ENCODE measurements around the gene VCAN. TPM values are rescaled to one million over a fixed set of nuclear protein-coding genes. Genes with fewer than 3 reads are reported as not detected.

Gene VCAN
- total RNA-seq, 2 experiments from 2014 or later: under 0.01 TPM; not detected in 1

- no peaks in the 10 kb centered on the region for H4K20me1 ChIP-seq (ENCODE audit: insufficient read depth, low read length)
- H3K36me3 ChIP-seq (ENCODE audit: insufficient read depth, low read length): no peaks in the 10 kb centered on the region
- no peaks in the 10 kb centered on the region for H3K79me2 ChIP-seq (ENCODE audit: insufficient read depth, low read depth, low read length)
- ChIA-PET CTCF (ENCODE audit: unreplicated experiment) (no interaction called here), POLR2A (interaction anchor here (0.6 kb wide), 1 partner anchor 1580 kb away, joined by 3 read pairs; no protein-coding TSS in a partner anchor)
- no peak overlapping the region for H3K4me3 ChIP-seq (ENCODE audit: low read depth, low read length, poor library complexity, severe bottlenecking)
- H3K4me1 ChIP-seq (ENCODE audit: insufficient read depth, low read length, poor library complexity, severe bottlenecking): no peaks in the 10 kb centered on the region
- intact Hi-C loops (cut with micrococcal nuclease; ENCODE audit: unreplicated experiment): no loop called here
- no peak for DNase-seq (ENCODE audit: low spot score)
- H3K9me3 ChIP-seq (ENCODE audit: low read length): no peaks in the 10 kb centered on the region
- no peak overlapping the region for H2AFZ ChIP-seq (ENCODE audit: low read length)
- TF ChIP-seq EZH2phosphoT487 (IDR thresholded peaks at IDR 0.05; ENCODE audit: borderline replicate concordance, low read depth, low read length): no peak
- TF ChIP-seq CTCF (conservative IDR thresholded peaks at IDR 0.05; ENCODE audit: low read length): no peak
- no peak overlapping the region for H3K27ac ChIP-seq (ENCODE audit: low read depth, low read length, poor library complexity, severe bottlenecking)
- no peak overlapping the region for H3K4me2 ChIP-seq (ENCODE audit: low read length)
- no peaks in the 10 kb centered on the region for H3K9me2 ChIP-seq (ENCODE audit: insufficient read depth, low read length)
- BruUV-seq (replicated peaks): no TSS peak
These were observed 35.9 kb downstream of the VCAN start for GRCh38 chr5:83507431-83507830.

GRCh38 chr5:83509540-83509939 is 38.0 kb downstream of the VCAN start:
- Histone ChIP-seq H3K9me2 (ENCODE audit: insufficient read depth, low read length) (no peaks in the 10 kb centered on the region), H3K4me1 (ENCODE audit: insufficient read depth, low read length, poor library complexity, severe bottlenecking) (no peaks in the 10 kb centered on the region), H3K9me3 (ENCODE audit: low read length) (no peaks in the 10 kb centered on the region), H4K20me1 (ENCODE audit: insufficient read depth, low read length) (no peaks in the 10 kb centered on the region), H3K4me3 (ENCODE audit: low read depth, low read length, poor library complexity, severe bottlenecking) (no peak overlapping the region), H3K36me3 (ENCODE audit: insufficient read depth, low read length) (no peaks in the 10 kb centered on the region), H3K27ac (ENCODE audit: low read depth, low read length, poor library complexity, severe bottlenecking) (no peak overlapping the region), H3K4me2 (ENCODE audit: low read length) (no peak overlapping the region), H2AFZ (ENCODE audit: low read length) (no peak overlapping the region), H3K79me2 (ENCODE audit: insufficient read depth, low read depth, low read length) (no peaks in the 10 kb centered on the region)
- TF ChIP-seq EZH2phosphoT487 (IDR thresholded peaks at IDR 0.05; ENCODE audit: borderline replicate concordance, low read depth, low read length): no peak
- no peak for TF ChIP-seq CTCF (conservative IDR thresholded peaks at IDR 0.05; ENCODE audit: low read length)
- ChIA-PET POLR2A (no interaction called here), CTCF (ENCODE audit: unreplicated experiment) (no interaction called here)
- no peak for DNase-seq (ENCODE audit: low spot score)
- intact Hi-C loops (cut with micrococcal nuclease; ENCODE audit: unreplicated experiment): no loop called here
- no TSS peak for BruUV-seq (replicated peaks)

DNA sequence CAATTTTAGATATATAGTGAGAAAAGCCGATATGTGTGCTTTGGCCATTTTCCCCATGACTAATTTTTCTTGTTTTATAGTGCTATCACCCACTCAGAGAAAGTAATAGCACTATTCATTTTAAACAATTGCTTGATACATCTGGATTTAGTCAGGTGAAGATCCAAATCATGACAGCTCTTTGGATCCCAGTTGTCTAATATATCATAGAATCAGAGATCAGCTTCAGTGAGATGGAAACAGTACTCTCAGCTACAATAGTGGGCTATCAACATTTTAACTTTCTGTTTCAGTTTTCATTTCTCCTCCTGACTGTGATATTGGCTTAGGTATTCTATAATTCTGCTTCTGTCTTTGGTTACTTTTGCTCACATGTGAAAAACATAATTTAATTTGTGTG is 38.7 kb downstream of the VCAN start:
- Histone ChIP-seq H2AFZ (ENCODE audit: low read length) (no peak overlapping the region), H3K79me2 (ENCODE audit: insufficient read depth, low read depth, low read length) (no peaks in the 10 kb centered on the region), H3K9me3 (ENCODE audit: low read length) (no peaks in the 10 kb centered on the region), H3K4me2 (ENCODE audit: low read length) (no peak overlapping the region), H3K36me3 (ENCODE audit: insufficient read depth, low read length) (no peaks in the 10 kb centered on the region), H3K4me3 (ENCODE audit: low read depth, low read length, poor library complexity, severe bottlenecking) (no peak overlapping the region), H3K4me1 (ENCODE audit: insufficient read depth, low read length, poor library complexity, severe bottlenecking) (no peaks in the 10 kb centered on the region), H3K9me2 (ENCODE audit: insufficient read depth, low read length) (no peaks in the 10 kb centered on the region), H3K27ac (ENCODE audit: low read depth, low read length, poor library complexity, severe bottlenecking) (no peak overlapping the region), H4K20me1 (ENCODE audit: insufficient read depth, low read length) (no peaks in the 10 kb centered on the region)
- ChIA-PET POLR2A (no interaction called here), CTCF (ENCODE audit: unreplicated experiment) (no interaction called here)
- no TSS peak for BruUV-seq (replicated peaks)
- no peak for TF ChIP-seq EZH2phosphoT487 (IDR thresholded peaks at IDR 0.05; ENCODE audit: borderline replicate concordance, low read depth, low read length)
- TF ChIP-seq CTCF (conservative IDR thresholded peaks at IDR 0.05; ENCODE audit: low read length): no peak
- DNase-seq (ENCODE audit: low spot score): no peak
- intact Hi-C loops (cut with micrococcal nuclease; ENCODE audit: unreplicated experiment): no loop called here
